ENCODE results near the gene CPM. TPM values are rescaled to one million over a fixed set of nuclear protein-coding genes. Genes with fewer than 3 reads are reported as not detected.
A peak's percentile ranks its signal among the peaks of the same experiment; 100 is the strongest.

CPM gene
- total RNA-seq (2014; rRNA removed; shearing (Covaris generic)) (3.8 and 4.8 TPM in 2 replicates), total RNA-seq (2022) (10.5 and 13.0 TPM in 2 replicates), Bru-seq, nascent RNA (percentile 50 among the genes with signal in this experiment), BruChase-seq, experiment 1, labeled RNA remaining after a 6-hour chase (percentile 47 among the genes with signal in this experiment), BruChase-seq, experiment 2, labeled RNA remaining after a 2-hour chase (percentile 47 among the genes with signal in this experiment)
- long read RNA-seq, full-length matches to known transcripts = 27 of 42 reads
- long read RNA-seq, partial matches to known transcripts = 2 of 42 reads
- long read RNA-seq, other reads (novel, unspliced or antisense) = 13 of 42 reads

DNA sequence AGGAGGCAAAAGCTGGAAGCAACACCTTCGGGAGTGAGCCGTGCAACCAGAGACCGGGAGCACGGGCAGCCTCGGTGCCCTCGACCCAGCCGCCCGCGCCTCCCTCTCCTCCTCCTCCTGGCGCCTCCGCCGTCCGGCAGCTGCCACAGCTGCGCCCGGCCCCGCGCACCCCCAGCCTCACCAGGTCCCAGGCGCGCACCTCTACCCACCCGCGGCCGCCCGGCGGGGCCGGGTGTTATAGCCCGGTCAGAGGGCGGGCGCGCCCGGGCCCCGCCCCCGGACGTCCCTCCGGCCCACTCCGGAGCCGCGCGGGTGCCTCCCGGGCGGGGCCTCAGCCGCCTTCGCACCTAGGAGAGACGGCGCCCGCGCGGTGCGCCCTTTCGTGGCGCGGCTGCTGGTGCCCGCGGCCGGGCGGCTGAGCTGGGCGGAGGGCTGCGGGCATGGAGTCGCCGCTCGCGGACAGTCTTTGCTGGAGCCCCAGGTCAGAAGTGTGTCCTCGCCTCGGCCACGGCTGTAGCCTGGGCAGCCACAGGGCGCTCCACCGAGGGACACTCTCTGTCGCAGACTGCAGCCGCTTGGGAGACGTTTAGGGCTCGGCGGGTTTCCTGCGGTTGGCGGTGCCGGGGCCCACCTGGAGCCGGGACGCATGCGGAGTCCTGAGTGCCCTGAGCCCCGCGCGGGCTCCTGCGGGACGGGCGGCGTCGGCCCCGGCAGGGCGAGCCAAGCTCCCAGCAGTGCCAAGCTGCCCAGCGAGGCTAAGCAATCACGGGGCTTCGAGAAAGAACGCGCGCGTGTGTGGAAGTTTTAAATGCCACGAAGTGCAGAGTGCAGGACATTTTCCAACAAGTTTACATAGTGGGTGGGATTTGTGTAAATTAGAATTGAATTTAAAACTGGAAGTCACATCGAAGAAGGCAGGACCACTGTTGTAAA is at the start of gene CPM:
Gene CPM (minus strand): TSS at position 211 of the 933 bp plus-strand sequence. CDS start 334 bp downstream, outside the sequence.
- no TSS peak for BruUV-seq (replicated peaks)
- ChIA-PET POLR2A (interaction anchor here (0.8 to 1.0 kb wide), 2 partner anchors 30 to 61 kb away, joined by 3 to 7 read pairs; no protein-coding TSS in a partner anchor), CTCF (ENCODE audit: unreplicated experiment) (interaction anchor here (0.8 kb wide), 1 partner anchor 36 kb away, joined by 3 read pairs; no protein-coding TSS in a partner anchor)
- no peaks in the 10 kb centered on the region for H3K9me2 ChIP-seq (ENCODE audit: insufficient read depth, low read length)
- no peaks in the 10 kb centered on the region for H3K79me2 ChIP-seq (ENCODE audit: insufficient read depth, low read depth, low read length)
- H3K27ac ChIP-seq (ENCODE audit: low read depth, low read length, poor library complexity, severe bottlenecking) = peak within 1 kb of the TSS; percentile 7
- peak within 1 kb of the TSS; percentile 86 for H2AFZ ChIP-seq (ENCODE audit: low read length)
- intact Hi-C loops (cut with micrococcal nuclease; ENCODE audit: unreplicated experiment) = loop anchor here (5.0 kb wide), 2 partner anchors 46 to 134 kb away; no protein-coding TSS in a partner anchor
- H4K20me1 ChIP-seq (ENCODE audit: insufficient read depth, low read length) = no peaks in the 10 kb centered on the region
- H3K36me3 ChIP-seq (ENCODE audit: insufficient read depth, low read length) = no peaks in the 10 kb centered on the region; the same call in 1 of the 2 replicates
- peaks cover 13% of the 10 kb centered on the region; the same call in 1 of the 2 replicates for H3K9me3 ChIP-seq (ENCODE audit: low read length)
- H3K4me1 ChIP-seq (ENCODE audit: insufficient read depth, low read length, poor library complexity, severe bottlenecking) = peaks cover 28% of the 10 kb centered on the region
- TF ChIP-seq, protein P1, sequence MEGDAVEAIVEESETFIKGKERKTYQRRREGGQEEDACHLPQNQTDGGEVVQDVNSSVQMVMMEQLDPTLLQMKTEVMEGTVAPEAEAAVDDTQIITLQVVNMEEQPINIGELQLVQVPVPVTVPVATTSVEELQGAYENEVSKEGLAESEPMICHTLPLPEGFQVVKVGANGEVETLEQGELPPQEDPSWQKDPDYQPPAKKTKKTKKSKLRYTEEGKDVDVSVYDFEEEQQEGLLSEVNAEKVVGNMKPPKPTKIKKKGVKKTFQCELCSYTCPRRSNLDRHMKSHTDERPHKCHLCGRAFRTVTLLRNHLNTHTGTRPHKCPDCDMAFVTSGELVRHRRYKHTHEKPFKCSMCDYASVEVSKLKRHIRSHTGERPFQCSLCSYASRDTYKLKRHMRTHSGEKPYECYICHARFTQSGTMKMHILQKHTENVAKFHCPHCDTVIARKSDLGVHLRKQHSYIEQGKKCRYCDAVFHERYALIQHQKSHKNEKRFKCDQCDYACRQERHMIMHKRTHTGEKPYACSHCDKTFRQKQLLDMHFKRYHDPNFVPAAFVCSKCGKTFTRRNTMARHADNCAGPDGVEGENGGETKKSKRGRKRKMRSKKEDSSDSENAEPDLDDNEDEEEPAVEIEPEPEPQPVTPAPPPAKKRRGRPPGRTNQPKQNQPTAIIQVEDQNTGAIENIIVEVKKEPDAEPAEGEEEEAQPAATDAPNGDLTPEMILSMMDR (conservative IDR thresholded peaks at IDR 0.05; ENCODE audit: low read length) = no peak
- TF ChIP-seq EZH2phosphoT487 (IDR thresholded peaks at IDR 0.05; ENCODE audit: borderline replicate concordance, low read depth, low read length) = no peak
- H3K4me2 ChIP-seq (ENCODE audit: low read length) = peak within 1 kb of the TSS; percentile 91
- peak within 1 kb of the TSS; percentile 72 for H3K4me3 ChIP-seq (ENCODE audit: low read depth, low read length, poor library complexity, severe bottlenecking)
- peak; percentile 58 for DNase-seq (ENCODE audit: low spot score)

DNA sequence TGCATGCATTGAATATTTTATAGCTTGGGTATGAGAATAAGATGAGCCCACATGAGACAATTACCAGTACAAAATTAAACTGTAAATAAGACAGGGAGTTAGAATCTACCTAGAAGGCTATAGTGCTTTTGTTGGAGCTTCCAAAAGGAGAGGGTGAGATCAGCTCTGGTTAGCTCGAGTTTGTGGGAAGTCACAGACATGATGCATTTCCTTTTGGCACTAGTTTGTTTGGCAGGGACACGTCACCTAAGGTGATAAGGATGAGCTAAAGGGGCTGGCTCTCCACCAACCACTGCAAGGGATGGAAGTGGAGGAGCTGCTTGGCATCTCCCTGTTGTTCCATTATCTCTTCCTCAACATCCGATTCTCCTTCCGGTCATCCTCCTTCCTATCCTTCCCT is 48.5 kb upstream of the CPM start:
- BruUV-seq (replicated peaks) = no TSS peak
- POLR2A ChIA-PET = interaction anchor here (1.0 to 1.1 kb wide), 2 partner anchors 13 to 26 kb away, joined by 4 read pairs; no protein-coding TSS in a partner anchor
- no peak overlapping the region for H3K27ac ChIP-seq (ENCODE audit: low read depth, low read length, poor library complexity, severe bottlenecking)
- H3K36me3 ChIP-seq (ENCODE audit: insufficient read depth, low read length) = no peaks in the 10 kb centered on the region
- CTCF ChIA-PET (ENCODE audit: unreplicated experiment) = no interaction called here
- H3K9me2 ChIP-seq (ENCODE audit: insufficient read depth, low read length) = no peaks in the 10 kb centered on the region
- intact Hi-C loops (cut with micrococcal nuclease; ENCODE audit: unreplicated experiment) = no loop called here
- peaks cover 11% of the 10 kb centered on the region for H3K4me1 ChIP-seq (ENCODE audit: insufficient read depth, low read length, poor library complexity, severe bottlenecking)
- peaks cover 15% of the 10 kb centered on the region for H3K9me3 ChIP-seq (ENCODE audit: low read length)
- TF ChIP-seq EZH2phosphoT487 (IDR thresholded peaks at IDR 0.05; ENCODE audit: borderline replicate concordance, low read depth, low read length) = no peak
- TF ChIP-seq, protein P1 (conservative IDR thresholded peaks at IDR 0.05; ENCODE audit: low read length) = no peak
- no peak overlapping the region for H3K4me2 ChIP-seq (ENCODE audit: low read length)
- no peaks in the 10 kb centered on the region for H3K79me2 ChIP-seq (ENCODE audit: insufficient read depth, low read depth, low read length)
- no peak overlapping the region for H2AFZ ChIP-seq (ENCODE audit: low read length)
- DNase-seq (ENCODE audit: low spot score) = no peak
- no peak overlapping the region for H3K4me3 ChIP-seq (ENCODE audit: low read depth, low read length, poor library complexity, severe bottlenecking)
- H4K20me1 ChIP-seq (ENCODE audit: insufficient read depth, low read length) = no peaks in the 10 kb centered on the region
